GM12872 (cell line): Measurements from ENCODE around the gene SHB.

ENCODE experiments used
- CTCF ChIP-seq: IDR thresholded peaks from 3 replicates; pipeline ENCODE4 v1.5.1; 2011; ENCODE audit warnings: low read depth, mild to moderate bottlenecking, low read length, moderate library complexity; ENCODE audit not compliant: insufficient read depth

The SHB gene

DNA sequence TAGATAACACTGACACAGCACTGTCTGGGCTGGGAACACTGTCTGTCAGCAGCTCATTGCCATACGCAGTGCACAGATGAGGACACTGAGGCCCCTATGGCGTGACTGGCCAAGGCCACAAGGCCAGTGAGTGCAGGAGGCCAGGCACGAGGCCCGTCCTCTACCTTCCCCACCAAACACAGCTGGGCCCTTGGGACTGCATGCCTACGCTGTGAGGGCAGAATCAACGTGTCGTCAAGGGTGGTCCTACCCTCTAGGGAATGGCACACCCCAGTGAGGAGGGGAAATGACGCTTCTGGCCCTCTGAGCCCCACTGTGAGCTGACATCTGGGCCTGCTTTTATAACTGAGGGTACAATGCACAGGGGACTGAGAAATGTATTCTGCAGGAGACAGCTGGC, 123.0 kb downstream of the SHB start:
- TF ChIP-seq CTCF = no peak

GRCh38 chr9:37944671-37945481, 124.2 kb downstream of the SHB start:
- TF ChIP-seq CTCF = no peak

- no peak for TF ChIP-seq CTCF
These were observed 124.8 kb downstream of the SHB start for GRCh38 chr9:37944266-37944650.

DNA sequence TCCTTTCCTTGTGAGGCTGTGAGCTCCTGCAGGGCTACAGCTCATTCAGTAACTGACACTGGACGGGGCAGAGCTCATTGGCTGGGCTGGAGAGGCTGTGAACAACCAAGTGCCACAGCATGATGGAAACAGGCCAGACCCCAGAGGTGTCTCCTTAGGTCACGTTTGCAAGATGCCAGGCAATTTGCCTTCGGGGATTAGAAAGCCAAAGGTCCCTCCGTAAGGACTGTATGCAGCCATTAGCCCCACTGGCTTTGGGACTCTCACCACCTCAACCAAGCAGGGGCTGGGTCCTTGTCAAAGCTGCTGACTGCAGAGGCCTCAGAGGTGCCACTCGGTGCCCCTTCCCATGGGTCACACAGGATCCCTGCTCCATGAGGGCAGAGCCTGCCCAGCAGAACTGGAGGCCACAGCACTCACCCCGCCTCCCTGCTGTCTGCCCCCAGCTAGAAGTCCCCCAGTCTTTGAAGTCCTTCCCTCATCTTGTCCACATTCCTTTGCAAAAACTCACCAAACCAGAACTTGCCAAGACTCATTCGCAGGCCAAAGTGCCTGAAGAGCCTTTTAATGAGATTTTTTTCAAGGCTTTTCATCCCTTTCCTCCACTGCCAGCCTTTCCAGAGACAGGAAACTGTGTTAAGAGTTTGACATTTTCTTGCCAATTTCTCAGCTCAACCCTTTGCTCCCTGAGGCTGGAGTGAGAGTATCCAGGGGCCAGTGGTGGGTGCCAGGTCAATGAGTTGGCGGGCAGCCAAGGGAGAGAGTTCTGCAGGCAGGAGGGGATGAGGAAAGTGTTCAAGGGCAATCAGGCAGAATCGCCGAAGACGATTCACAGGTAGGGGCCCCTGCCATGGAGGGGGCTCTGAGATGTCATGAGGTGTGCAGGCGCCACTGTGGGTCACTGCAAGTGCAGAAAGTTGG, 125.4 kb downstream of the SHB start:
- no peak for TF ChIP-seq CTCF

DNA sequence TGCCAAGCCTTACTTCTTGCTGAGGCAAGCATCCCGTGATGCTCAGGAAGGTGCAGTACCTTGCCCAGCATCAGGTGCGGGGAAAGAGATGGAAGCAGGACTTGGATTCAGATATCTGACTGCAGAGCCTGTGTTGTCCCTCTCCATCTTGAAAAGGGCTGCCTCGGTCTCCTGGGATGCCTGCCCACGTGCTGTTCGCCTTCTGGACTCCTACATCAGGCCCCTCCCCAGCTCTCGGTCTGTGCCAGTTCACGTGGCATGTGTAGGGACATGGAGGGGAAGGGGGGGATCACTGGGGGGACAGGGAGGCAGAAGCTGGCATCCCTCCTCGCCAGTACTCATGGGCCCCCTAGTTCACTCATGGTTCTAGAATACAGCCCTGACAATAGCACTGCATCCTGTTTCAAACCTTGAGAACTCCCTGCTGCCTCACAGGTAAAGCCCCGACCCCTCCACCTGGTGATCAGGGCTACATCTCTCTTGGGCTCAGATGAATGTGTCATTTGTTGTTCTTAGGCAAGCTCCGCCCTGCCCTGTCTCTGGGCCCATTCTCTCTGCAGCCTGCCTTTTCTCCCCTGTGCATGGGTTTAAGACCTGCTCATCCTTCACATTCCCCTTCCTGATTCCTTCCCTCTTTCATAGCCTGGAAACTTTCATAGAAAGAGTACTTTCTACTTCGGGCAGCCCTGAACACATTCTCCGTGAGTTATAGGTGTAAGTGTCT, 126.2 kb downstream of the SHB start:
- no peak for TF ChIP-seq CTCF

GRCh38 chr9:37941253-37941652, 127.8 kb downstream of the SHB start:
- no peak for TF ChIP-seq CTCF

DNA sequence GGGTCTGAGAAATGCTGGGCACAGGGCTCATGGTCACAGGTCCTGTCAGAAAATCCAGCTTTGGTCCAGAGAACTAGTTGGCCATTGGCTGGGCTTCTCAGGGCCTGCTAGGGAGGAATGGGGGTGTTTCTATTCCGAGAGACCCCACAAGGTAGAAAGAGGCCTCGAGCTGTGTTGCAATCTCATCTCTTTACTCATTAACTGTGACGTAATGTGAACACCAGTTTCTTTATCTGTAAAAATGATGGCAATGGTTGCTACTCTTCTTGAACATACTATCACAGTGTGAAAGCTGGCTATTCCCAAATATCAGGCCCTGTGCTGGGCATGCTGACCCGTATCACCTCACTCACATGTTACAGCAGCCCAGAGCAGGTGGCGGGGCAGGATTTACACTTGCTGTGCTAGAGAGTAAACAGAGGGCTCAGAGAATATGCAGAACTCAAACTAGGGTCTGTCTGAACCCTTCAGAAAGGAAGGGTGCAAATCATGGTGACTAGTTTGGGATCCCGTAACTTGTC, 129.4 kb downstream of the SHB start:
- no peak for TF ChIP-seq CTCF
